Effector memory CD8-positive, alpha-beta T cell (primary cell): ENCODE results near the gene ARHGAP10.

ENCODE experiments used
- ATAC-seq: fragments of 150-1000 bp; cut with Tn5 transposase; replicated peaks from 2 replicates; pipeline ENCODE4 v1.10.0; 2021; ENCODE audit warnings: mild to moderate bottlenecking, moderate library complexity
- DNase-seq, 3 experiments: peaks; one replicate each; pipeline ENCODE4 v3.0.0; 2021
- H3K27ac Mint-ChIP-seq, 2 donors: one replicate each; pipeline ENCODE4 v1.8.0; 2022; ENCODE audit warnings: mild to moderate bottlenecking in 2 of 2, mixed read lengths in 2 of 2, moderate library complexity in 2 of 2
- H3K27me3 Mint-ChIP-seq, 2 donors: one replicate each; pipeline ENCODE4 v1.8.0; 2022; ENCODE audit warnings: mixed read lengths in 2 of 2
- H3K36me3 Mint-ChIP-seq: one replicate; pipeline ENCODE4 v1.8.0; 2022; ENCODE audit warnings: mild to moderate bottlenecking, moderate library complexity, mixed read lengths; ENCODE audit not compliant: insufficient read depth
- H3K4me1 Mint-ChIP-seq, 2 donors: one replicate each; pipeline ENCODE4 v1.8.0; 2022; ENCODE audit warnings: low read depth in 2 of 2, mixed read lengths in 2 of 2
- H3K4me3 Mint-ChIP-seq, 2 donors: one replicate each; pipeline ENCODE4 v1.8.0; 2022; ENCODE audit warnings: mild to moderate bottlenecking in 2 of 2, mixed read lengths in 2 of 2, moderate library complexity in 2 of 2
- H3K9me3 Mint-ChIP-seq, 2 donors: one replicate each; pipeline ENCODE4 v1.8.0; 2022; ENCODE audit warnings: mixed read lengths in 2 of 2
- total RNA-seq, 9 experiments: gene quantifications; one replicate each; lab custom pipeline; 2026; lab: John Stamatoyannopoulos, UW

ARHGAP10 gene
- total RNA-seq: 13.6 to 40.3 (median 21.5) reads per million in 9 experiments

- H3K27ac Mint-ChIP-seq: peak within 1 kb of the TSS; percentile 74 to 92
- peak within 1 kb of the TSS; percentile 93 for H3K4me3 Mint-ChIP-seq
- peaks cover 9% of the 10 kb centered on the region for H3K36me3 Mint-ChIP-seq
- no peaks in the 10 kb centered on the region for H3K27me3 Mint-ChIP-seq
- no peaks in the 10 kb centered on the region for H3K9me3 Mint-ChIP-seq
- DNase-seq (peak; percentile 49 to 55 (median 53)), ATAC-seq (peak; percentile 70)
- H3K4me1 Mint-ChIP-seq: peaks cover 34% of the 10 kb centered on the region in 2 donors
These were observed at the start of gene ARHGAP10 for GRCh38 chr4:147731580-147732517. Gene ARHGAP10, plus strand, starts transcription at chr4:147732088. Its CDS starts 214 bp downstream, at chr4:147732302.

GRCh38 chr4:147682755-147683154 lies 49.1 kb upstream of the ARHGAP10 start:
- Mint-ChIP-seq H3K27me3 (peaks cover 0 to 8% of the 10 kb centered on the region in 2 donors), H3K27ac (peak overlapping the region; percentile 98 to 99), H3K4me3 (peak overlapping the region; percentile 89 to 97), H3K9me3 (no peaks in the 10 kb centered on the region), H3K4me1 (peaks cover 25% of the 10 kb centered on the region in 2 donors), H3K36me3 (peaks cover 28% of the 10 kb centered on the region)
- ATAC-seq: no peak
- no peak for DNase-seq

GRCh38 chr4:147683188-147683591 lies 48.7 kb upstream of the ARHGAP10 start:
- Mint-ChIP-seq H3K36me3 (peaks cover 26% of the 10 kb centered on the region), H3K9me3 (no peaks in the 10 kb centered on the region), H3K4me1 (peaks cover 25% of the 10 kb centered on the region in 2 donors), H3K27me3 (peaks cover 0 to 8% of the 10 kb centered on the region in 2 donors), H3K4me3 (peak overlapping the region; percentile 89 to 97), H3K27ac (peak overlapping the region; percentile 98 to 99)
- ATAC-seq: no peak
- DNase-seq: peak in 2 of 3 experiments; percentile 2 to 12

DNA sequence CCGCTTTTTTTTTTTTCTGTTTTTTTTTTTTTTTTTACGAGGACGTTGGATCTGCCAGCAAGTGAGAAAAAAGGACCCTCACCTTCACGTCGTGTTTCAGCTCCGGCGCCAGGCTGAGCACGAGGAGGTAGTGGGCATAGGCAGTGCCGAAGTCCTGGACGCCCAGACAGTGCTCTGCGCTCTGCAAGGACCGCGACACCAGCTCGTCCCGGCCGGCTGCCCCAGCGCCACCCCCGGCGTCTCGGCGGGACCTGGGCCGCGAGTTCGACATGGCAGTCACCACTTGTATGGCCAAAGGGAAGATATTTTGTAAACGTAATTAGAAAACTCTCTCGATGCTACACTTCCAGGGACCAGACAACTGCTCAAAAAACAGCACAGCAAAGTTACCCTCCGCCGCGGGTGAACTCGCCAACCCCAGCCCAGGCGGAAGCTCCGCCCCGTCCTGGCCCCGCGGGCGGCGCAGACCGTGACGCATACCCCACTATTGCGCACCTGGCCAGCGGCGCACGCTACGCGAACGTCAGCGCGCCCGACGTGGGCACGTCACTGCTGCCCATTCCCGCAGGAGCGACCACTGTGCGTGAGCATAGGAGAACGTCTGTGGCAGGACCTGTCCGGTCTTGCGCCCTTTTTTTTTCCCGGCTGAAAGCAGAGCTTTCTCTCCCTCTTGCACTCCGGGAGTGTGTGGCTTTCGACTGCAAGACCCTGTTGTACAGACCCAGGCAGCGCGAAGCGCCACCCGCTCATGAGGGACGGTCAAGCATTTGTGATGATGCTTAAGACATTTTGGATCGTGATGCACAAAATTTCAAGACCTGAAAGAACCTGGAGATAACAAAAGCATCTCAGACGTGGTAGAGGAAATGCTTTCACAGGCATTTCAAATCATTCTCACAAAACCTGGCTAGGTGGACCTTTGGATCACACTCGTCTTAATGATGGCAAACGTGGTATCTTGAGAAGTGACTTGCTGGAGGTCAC lies 47.9 kb upstream of the ARHGAP10 start, which contains the start of gene PRMT9:
TSS of gene PRMT9 (minus strand) at position 447 of the 984 bp plus-strand sequence. CDS start at position 271, 176 bp downstream.
- H3K36me3 Mint-ChIP-seq: peaks cover 29% of the 10 kb centered on the region
- ATAC-seq (peak; percentile 95), DNase-seq (peak; percentile 79 to 84 (median 84))
- peaks cover 0 to 8% of the 10 kb centered on the region in 2 donors for H3K27me3 Mint-ChIP-seq
- H3K9me3 Mint-ChIP-seq: no peaks in the 10 kb centered on the region
- peak within 1 kb of the TSS; percentile 98 to 99 for H3K27ac Mint-ChIP-seq
- H3K4me3 Mint-ChIP-seq: peak within 1 kb of the TSS; percentile 89 to 97
- H3K4me1 Mint-ChIP-seq: peaks cover 26 to 27% of the 10 kb centered on the region in 2 donors

GRCh38 chr4:147689067-147689466 lies 42.8 kb upstream of the ARHGAP10 start:
- ATAC-seq (peak; percentile 23), DNase-seq (no peak)
- Mint-ChIP-seq H3K9me3 (no peaks in the 10 kb centered on the region), H3K4me3 (peak overlapping the region in 1 of 2 donors; percentile 58), H3K4me1 (peaks cover 8 to 10% of the 10 kb centered on the region in 2 donors), H3K27ac (peak overlapping the region in 1 of 2 donors; percentile 89), H3K27me3 (peaks cover 27 to 33% of the 10 kb centered on the region in 2 donors), H3K36me3 (peaks cover 16% of the 10 kb centered on the region)

DNA sequence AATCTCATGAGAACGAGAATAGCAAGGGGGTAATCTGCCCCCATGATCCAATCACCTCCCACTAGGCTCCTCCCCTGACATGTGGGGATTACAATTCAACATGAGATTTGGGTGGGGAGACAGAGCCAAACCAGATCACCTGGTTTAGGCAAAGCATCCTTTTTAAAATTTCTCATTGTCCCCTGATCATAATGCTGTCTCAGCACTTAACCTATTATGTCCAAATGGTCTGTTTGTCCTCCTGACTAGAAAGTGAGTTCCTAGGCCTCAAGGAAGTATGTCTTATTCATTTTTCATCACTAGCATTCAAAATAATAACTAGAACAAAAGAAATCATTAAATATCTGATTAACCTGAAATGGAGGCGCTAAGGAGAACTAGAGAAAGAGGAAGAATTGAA lies 40.1 kb upstream of the ARHGAP10 start:
- Mint-ChIP-seq H3K4me1 (peaks cover 4 to 5% of the 10 kb centered on the region in 2 donors), H3K36me3 (peaks cover 12% of the 10 kb centered on the region), H3K4me3 (no peak overlapping the region), H3K27me3 (peaks cover 34 to 39% of the 10 kb centered on the region in 2 donors), H3K27ac (no peak overlapping the region), H3K9me3 (no peaks in the 10 kb centered on the region)
- DNase-seq (no peak), ATAC-seq (no peak)

DNA sequence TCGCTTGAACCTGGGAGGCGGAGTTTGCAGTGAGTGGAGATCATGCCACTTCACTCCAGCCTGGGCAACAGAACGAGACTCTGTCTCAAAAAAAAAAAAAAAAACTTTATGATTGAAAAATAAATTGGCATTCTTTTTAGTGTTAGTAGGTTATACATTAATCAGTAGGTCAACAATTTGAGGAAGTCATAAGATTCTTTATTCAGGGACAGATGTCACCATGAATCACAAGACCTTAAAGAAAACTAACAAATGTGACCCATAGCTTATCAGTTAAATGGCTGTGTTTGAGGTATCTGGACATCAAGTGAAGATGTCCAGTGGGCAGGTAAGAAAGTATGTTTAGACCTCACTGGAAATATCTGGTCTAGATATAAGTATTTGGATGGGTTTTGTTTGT lies 38.7 kb upstream of the ARHGAP10 start:
- H3K4me1 Mint-ChIP-seq: peaks cover 4 to 5% of the 10 kb centered on the region in 2 donors
- H3K4me3 Mint-ChIP-seq: no peak overlapping the region
- H3K36me3 Mint-ChIP-seq: peaks cover 11% of the 10 kb centered on the region
- no peaks in the 10 kb centered on the region for H3K9me3 Mint-ChIP-seq
- peaks cover 34 to 50% of the 10 kb centered on the region in 2 donors for H3K27me3 Mint-ChIP-seq
- H3K27ac Mint-ChIP-seq: no peak overlapping the region
- ATAC-seq (no peak), DNase-seq (no peak)

DNA sequence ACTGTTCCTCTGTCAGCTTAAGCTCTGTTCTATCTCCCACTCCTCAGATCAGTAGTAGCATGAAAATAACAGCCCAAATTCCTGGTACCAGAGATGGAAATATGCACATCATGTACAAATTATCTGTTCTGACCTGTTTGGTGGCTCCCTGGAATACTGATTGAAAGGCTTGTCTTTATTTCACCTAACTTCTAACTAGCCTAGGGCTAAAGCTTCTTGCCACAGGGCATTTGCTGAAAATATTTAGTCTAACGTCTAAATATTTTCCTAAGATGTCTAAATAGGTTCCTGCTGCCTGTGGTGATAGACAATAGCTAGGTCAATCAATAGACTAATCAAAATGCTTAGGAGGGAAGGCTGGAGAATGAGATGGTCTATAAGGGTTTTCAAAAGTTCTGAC lies 35.0 kb upstream of the ARHGAP10 start:
- no peak overlapping the region for H3K4me3 Mint-ChIP-seq
- ATAC-seq (no peak), DNase-seq (no peak)
- no peaks in the 10 kb centered on the region for H3K9me3 Mint-ChIP-seq
- peaks cover 27 to 44% of the 10 kb centered on the region in 2 donors for H3K27me3 Mint-ChIP-seq
- H3K36me3 Mint-ChIP-seq: peaks cover 3% of the 10 kb centered on the region
- H3K27ac Mint-ChIP-seq: no peak overlapping the region
- H3K4me1 Mint-ChIP-seq: no peaks in the 10 kb centered on the region

- ATAC-seq: no peak
- Mint-ChIP-seq H3K27me3 (no peaks in the 10 kb centered on the region), H3K36me3 (peaks cover 5% of the 10 kb centered on the region), H3K27ac (no peak overlapping the region), H3K4me3 (no peak overlapping the region), H3K9me3 (no peaks in the 10 kb centered on the region), H3K4me1 (peaks cover 1 to 8% of the 10 kb centered on the region in 2 donors)
- no peak for DNase-seq
These were observed 27.0 kb upstream of the ARHGAP10 start for GRCh38 chr4:147704846-147705245.

GRCh38 chr4:147707892-147708672 lies 23.8 kb upstream of the ARHGAP10 start:
- DNase-seq: peak; percentile 47 to 56 (median 50)
- peak; percentile 78 for ATAC-seq
- Mint-ChIP-seq H3K9me3 (no peaks in the 10 kb centered on the region), H3K27me3 (no peaks in the 10 kb centered on the region), H3K27ac (peak overlapping the region in 1 of 2 donors; percentile 24), H3K36me3 (peaks cover 5% of the 10 kb centered on the region), H3K4me1 (peaks cover 1 to 8% of the 10 kb centered on the region in 2 donors), H3K4me3 (no peak overlapping the region)

GRCh38 chr4:147709999-147710398 lies 21.9 kb upstream of the ARHGAP10 start:
- DNase-seq (no peak), ATAC-seq (no peak)
- H3K4me1 Mint-ChIP-seq: peaks cover 1 to 8% of the 10 kb centered on the region in 2 donors
- no peak overlapping the region for H3K4me3 Mint-ChIP-seq
- H3K9me3 Mint-ChIP-seq: no peaks in the 10 kb centered on the region
- no peaks in the 10 kb centered on the region for H3K27me3 Mint-ChIP-seq
- H3K36me3 Mint-ChIP-seq: no peaks in the 10 kb centered on the region
- no peak overlapping the region for H3K27ac Mint-ChIP-seq
